ENCODE results near the gene GRN.
A peak's percentile ranks its signal among the peaks of the same experiment; 100 is the strongest.

The GRN gene

DNA sequence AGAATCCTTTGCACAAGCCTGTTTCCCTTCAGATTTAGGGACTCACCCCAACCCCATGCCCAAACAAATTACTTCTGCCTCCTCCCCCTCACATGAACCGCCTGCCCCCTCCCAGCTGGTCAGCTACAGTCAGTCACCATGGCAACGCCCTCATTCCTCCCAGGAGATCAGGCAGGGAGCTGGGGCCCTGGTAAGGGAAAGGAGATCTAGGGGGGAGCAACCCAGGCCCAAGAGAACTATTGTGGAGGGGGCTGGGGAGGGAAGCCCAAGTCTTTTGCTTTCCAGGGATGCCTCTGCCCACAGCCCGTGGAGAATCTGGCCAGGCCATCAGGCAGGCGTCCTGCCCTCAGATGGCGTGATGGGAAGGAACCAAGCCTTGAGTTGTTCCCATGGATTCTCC lies 15.7 kb downstream of the GRN start:
- no peaks in the 10 kb centered on the region for H3K9me2 ChIP-seq (replicated peaks; ENCODE audit: control insufficient read depth, low read length)
- no peaks in the 10 kb centered on the region for H3K36me3 ChIP-seq (ENCODE audit: control insufficient read depth, low read length)
- H3K79me2 ChIP-seq (ENCODE audit: control insufficient read depth, low read length), result no peaks in the 10 kb centered on the region
- H3K4me1 ChIP-seq (ENCODE audit: control insufficient read depth, low read length), result peaks cover 54% of the 10 kb centered on the region
- H3F3A ChIP-seq (ENCODE audit: control insufficient read depth, insufficient read depth), result no peaks in the 10 kb centered on the region
- H3K9me3 ChIP-seq (ENCODE audit: control insufficient read depth, insufficient read depth, low read length), result no peaks in the 10 kb centered on the region
- no peaks in the 10 kb centered on the region for H4K20me1 ChIP-seq (ENCODE audit: control insufficient read depth, insufficient read depth, low read depth, low read length)
- TF ChIP-seq, protein P1, sequence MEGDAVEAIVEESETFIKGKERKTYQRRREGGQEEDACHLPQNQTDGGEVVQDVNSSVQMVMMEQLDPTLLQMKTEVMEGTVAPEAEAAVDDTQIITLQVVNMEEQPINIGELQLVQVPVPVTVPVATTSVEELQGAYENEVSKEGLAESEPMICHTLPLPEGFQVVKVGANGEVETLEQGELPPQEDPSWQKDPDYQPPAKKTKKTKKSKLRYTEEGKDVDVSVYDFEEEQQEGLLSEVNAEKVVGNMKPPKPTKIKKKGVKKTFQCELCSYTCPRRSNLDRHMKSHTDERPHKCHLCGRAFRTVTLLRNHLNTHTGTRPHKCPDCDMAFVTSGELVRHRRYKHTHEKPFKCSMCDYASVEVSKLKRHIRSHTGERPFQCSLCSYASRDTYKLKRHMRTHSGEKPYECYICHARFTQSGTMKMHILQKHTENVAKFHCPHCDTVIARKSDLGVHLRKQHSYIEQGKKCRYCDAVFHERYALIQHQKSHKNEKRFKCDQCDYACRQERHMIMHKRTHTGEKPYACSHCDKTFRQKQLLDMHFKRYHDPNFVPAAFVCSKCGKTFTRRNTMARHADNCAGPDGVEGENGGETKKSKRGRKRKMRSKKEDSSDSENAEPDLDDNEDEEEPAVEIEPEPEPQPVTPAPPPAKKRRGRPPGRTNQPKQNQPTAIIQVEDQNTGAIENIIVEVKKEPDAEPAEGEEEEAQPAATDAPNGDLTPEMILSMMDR (IDR thresholded peaks at IDR 0.05; ENCODE audit: low read depth, low read length, poor library complexity, severe bottlenecking), result no peak
- no peak for TF ChIP-seq EZH2phosphoT487 (IDR thresholded peaks at IDR 0.05; ENCODE audit: borderline replicate concordance, low read length)
- H3K4me3 ChIP-seq (ENCODE audit: low read length), result no peak overlapping the region
- no peak overlapping the region for H3K27ac ChIP-seq (ENCODE audit: low read depth, low read length)
- peak overlapping the region; percentile 31 for H3K4me2 ChIP-seq (ENCODE audit: low read length)
- peaks cover 32% of the 10 kb centered on the region for H3K27me3 ChIP-seq (ENCODE audit: control insufficient read depth, low read length)

DNA sequence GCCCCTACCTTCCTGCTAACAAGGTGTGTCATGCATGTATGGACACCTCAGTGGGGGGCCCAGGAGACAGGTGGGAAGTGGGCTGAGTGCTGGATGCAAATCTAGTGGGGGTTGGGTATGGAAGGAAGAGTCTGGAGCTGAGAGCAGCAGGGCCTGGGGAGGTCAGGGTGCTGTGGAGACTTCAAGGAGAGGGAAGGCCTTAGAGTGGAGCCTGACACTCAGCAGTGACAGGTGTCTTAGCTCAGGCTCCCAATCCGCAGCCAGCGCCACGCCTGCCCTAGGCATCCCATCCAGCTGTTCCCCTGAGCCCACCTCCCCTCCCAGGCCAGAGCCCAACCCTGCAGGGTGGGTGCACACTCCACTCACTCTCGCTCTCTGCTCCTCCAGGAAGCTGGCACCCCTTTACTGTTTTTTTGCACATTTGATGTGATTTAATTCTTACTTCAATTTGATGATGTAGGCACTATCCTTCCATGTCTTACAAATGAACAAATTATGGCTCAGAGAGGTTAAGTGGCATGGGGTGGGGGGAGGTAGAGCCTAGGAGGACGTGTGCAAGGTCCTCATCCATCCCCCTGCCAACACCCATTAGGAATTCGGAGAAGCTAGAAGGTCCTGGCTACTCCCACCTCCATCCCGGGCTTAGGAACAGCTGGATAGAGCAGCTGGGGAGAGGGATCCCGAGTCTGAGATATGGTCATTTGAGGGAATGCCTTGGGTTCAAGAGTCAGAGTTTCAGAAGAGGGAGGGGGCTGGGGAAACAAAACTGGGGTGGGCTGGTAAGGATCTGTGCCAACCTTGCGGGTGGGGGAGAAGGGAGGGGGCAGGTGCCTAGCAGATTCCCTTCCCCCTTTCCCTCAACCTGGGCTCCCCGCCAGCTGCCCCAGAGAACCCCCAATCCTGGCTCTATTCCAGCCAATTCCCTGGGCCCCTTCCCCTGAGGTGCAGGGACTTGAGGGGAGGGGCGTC lies 16.5 kb downstream of the GRN start:
- Histone ChIP-seq H3K4me1 (ENCODE audit: control insufficient read depth, low read length) (peaks cover 54% of the 10 kb centered on the region), H3K9me3 (ENCODE audit: control insufficient read depth, insufficient read depth, low read length) (no peaks in the 10 kb centered on the region), H3K4me2 (ENCODE audit: low read length) (peak overlapping the region; percentile 31), H3K4me3 (ENCODE audit: low read length) (no peak overlapping the region), H3F3A (ENCODE audit: control insufficient read depth, insufficient read depth) (no peaks in the 10 kb centered on the region), H3K36me3 (ENCODE audit: control insufficient read depth, low read length) (no peaks in the 10 kb centered on the region), H3K79me2 (ENCODE audit: control insufficient read depth, low read length) (no peaks in the 10 kb centered on the region), H3K27me3 (ENCODE audit: control insufficient read depth, low read length) (peaks cover 35% of the 10 kb centered on the region), H4K20me1 (ENCODE audit: control insufficient read depth, insufficient read depth, low read depth, low read length) (no peaks in the 10 kb centered on the region), H3K9me2 (replicated peaks; ENCODE audit: control insufficient read depth, low read length) (no peaks in the 10 kb centered on the region), H3K27ac (ENCODE audit: low read depth, low read length) (no peak overlapping the region)
- TF ChIP-seq, protein P1 (IDR thresholded peaks at IDR 0.05; ENCODE audit: low read depth, low read length, poor library complexity, severe bottlenecking), result no peak
- TF ChIP-seq EZH2phosphoT487 (IDR thresholded peaks at IDR 0.05; ENCODE audit: borderline replicate concordance, low read length), result no peak

DNA sequence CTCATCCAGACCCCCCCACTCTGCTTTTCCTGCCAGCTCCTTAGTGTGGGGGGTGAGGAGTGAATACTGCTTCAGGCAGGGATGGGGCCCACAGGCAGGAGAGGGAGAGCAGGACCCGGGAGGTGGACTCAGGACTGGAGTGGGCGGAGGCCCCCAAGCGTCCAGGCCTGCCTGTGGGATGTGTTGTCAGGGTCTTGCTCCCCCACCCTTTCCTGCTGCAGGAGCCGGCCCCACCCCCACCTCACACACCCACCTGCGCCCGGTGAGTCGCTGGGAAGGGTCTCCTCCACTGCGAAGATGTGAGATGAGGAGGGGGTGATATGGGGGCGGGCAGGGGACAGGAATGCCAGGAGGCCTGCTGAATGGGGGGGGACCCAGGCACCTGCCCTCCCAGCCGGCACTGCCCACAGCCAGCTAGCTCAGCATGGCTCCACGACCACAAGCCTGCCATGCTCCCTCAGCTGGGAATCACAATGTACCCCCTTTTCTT lies 17.4 kb downstream of the GRN start:
- H4K20me1 ChIP-seq (ENCODE audit: control insufficient read depth, insufficient read depth, low read depth, low read length), result no peaks in the 10 kb centered on the region
- no peak overlapping the region for H3K27ac ChIP-seq (ENCODE audit: low read depth, low read length)
- H3K79me2 ChIP-seq (ENCODE audit: control insufficient read depth, low read length), result no peaks in the 10 kb centered on the region
- H3K36me3 ChIP-seq (ENCODE audit: control insufficient read depth, low read length), result no peaks in the 10 kb centered on the region
- peaks cover 38% of the 10 kb centered on the region for H3K27me3 ChIP-seq (ENCODE audit: control insufficient read depth, low read length)
- peak overlapping the region; percentile 95 for H3K4me2 ChIP-seq (ENCODE audit: low read length)
- H3K4me1 ChIP-seq (ENCODE audit: control insufficient read depth, low read length), result peaks cover 54% of the 10 kb centered on the region
- H3F3A ChIP-seq (ENCODE audit: control insufficient read depth, insufficient read depth), result no peaks in the 10 kb centered on the region
- peak overlapping the region; percentile 80 for H3K4me3 ChIP-seq (ENCODE audit: low read length)
- H3K9me3 ChIP-seq (ENCODE audit: control insufficient read depth, insufficient read depth, low read length), result no peaks in the 10 kb centered on the region
- no peaks in the 10 kb centered on the region for H3K9me2 ChIP-seq (replicated peaks; ENCODE audit: control insufficient read depth, low read length)
- TF ChIP-seq, protein P1 (IDR thresholded peaks at IDR 0.05; ENCODE audit: low read depth, low read length, poor library complexity, severe bottlenecking), result no peak
